HTERT RPE-1 (cell line): Measurements from ENCODE around the gene MARCKS.

Source experiments
- in situ Hi-C: fragments of 300-500 bp; cut with MboI; formaldehyde crosslinking; loops from 4 replicates; pipeline ENCODE4 v1.14.3; 2020; ENCODE audit warnings: low sequenced_read_pairs

The MARCKS gene

DNA sequence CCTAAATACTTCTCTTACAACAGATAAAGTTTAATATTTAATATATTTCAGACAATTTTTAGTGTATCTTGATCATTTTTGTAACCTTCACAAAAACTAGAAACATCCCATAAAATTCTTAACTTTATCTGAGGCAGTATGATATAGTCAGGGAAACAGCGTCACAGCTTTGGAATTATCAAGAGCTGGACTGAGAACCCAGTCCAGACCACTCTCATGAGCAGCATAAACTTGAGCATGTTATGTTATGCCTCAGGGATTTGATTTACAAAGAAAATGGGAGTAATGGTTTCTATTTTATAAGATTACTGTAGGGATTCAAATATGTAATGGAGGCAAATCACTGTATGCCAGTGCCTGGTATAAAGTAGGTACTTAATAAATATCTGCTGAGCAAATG lies 8.3 kb upstream of the MARCKS start:
- in situ Hi-C loops, result no loop called here

- in situ Hi-C loops, result no loop called here
Observed at GRCh38 chr6:113853252-113853651, 3.9 kb upstream of the MARCKS start.

DNA sequence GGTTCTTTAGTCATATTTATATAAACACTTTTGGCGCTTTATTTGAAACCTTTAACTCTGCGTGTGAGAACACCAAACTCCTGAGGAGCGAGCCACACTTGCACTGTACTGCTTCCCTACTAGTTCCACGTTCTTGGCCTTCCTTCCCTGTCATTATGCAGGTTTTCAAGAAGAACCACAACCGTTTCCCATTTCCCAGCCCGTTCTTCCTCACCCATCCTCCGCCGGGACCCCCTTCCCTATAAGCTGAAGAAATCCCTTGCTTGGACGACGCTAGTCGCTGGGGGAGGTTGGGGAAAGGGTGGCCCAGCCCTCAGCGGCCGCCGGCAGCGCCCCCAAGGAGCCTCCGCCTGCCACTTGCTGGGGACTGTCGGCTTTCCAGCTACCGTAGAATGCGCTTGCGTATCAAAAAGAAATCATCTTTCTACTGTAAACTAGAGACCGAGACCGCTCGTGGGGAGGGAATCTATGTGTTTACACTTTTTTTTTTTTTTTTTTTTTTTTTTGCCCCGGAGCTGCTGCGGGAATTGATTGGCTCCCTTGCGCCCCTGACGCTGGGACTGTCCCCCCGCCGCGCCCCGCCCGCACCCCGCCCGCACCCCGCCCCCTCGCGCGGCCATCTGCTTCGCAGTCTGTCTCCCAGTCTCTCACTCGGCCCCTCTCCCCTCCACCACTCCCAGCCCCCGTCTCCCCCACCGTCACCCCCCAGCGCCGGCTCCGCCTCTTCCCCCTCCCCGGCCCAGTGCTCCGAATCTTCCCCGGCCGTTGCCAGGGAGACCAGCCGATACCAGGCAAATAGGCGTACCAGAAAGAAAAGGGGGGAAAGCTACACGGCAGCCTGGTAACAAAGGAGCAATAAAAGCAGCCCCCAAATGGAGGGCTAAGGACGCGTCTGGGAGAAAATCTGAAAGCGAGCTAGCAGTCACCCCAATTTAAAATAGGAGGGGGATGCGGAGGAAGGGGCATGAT lies 2.3 kb upstream of the MARCKS start:
- in situ Hi-C loops, result no loop called here

GRCh38 chr6:113855500-113856374 lies 1.4 kb upstream of the MARCKS start:
- in situ Hi-C loops, result no loop called here

- in situ Hi-C loops, result no loop called here
Observed at GRCh38 chr6:113856375-113856624, 845 bp upstream of the MARCKS start.

- in situ Hi-C loops, result no loop called here
Observed at GRCh38 chr6:113857556-113858479, 673 bp downstream of the MARCKS start.

- in situ Hi-C loops, result no loop called here
Observed at GRCh38 chr6:113858480-113859348, 1.6 kb downstream of the MARCKS start.

DNA sequence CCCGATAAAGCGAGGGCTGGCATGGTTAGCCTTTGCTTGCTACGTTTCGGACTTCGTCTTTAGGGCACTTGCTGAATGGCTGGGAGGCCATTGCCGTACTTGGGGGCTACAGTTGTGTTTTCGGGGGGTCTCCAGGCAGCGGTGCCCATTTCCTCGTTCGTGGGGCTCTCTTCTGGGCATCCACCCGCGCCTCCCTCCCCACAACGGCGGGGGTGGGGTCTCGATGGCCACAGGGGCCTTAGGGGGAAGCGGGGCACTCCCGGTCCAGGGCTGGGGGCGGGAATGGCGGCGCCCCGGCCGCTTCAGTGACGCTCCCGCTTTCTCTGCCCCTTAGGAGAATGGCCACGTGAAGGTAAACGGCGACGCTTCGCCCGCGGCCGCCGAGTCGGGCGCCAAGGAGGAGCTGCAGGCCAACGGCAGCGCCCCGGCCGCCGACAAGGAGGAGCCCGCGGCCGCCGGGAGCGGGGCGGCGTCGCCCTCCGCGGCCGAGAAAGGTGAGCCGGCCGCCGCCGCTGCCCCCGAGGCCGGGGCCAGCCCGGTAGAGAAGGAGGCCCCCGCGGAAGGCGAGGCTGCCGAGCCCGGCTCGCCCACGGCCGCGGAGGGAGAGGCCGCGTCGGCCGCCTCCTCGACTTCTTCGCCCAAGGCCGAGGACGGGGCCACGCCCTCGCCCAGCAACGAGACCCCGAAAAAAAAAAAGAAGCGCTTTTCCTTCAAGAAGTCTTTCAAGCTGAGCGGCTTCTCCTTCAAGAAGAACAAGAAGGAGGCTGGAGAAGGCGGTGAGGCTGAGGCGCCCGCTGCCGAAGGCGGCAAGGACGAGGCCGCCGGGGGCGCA lies 2.4 kb downstream of the MARCKS start:
- in situ Hi-C loops, result no loop called here

- in situ Hi-C loops, result no loop called here
Observed at GRCh38 chr6:113860181-113860955, 3.2 kb downstream of the MARCKS start.

DNA sequence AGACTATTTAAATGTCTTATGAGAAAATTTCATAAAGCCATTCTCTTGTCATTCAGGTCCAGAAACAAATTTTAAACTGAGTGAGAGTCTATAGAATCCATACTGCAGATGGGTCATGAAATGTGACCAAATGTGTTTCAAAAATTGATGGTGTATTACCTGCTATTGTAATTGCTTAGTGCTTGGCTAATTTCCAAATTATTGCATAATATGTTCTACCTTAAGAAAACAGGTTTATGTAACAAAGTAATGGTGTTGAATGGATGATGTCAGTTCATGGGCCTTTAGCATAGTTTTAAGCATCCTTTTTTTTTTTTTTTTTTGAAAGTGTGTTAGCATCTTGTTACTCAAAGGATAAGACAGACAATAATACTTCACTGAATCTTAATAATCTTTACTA lies 5.0 kb downstream of the MARCKS start:
- in situ Hi-C loops, result no loop called here

DNA sequence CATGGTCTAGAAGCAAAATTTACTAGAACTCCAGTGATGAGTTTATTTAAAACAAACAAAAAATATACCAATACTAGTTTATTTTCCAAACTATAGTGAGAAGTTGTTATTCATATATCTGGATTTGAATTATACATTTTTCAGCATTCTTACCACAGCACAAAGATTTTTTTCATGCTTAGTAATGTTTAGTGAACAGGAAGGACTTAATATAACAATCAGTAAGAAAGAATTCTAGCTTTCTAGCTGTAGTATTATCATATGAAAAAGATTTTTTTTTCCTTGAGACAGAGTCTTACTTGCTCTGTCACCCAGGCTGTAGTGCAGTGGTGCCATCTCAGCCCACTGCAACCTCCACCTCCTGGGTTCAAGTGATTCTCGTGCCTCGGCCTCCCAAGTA lies 13.8 kb downstream of the MARCKS start:
- in situ Hi-C loops, result no loop called here

DNA sequence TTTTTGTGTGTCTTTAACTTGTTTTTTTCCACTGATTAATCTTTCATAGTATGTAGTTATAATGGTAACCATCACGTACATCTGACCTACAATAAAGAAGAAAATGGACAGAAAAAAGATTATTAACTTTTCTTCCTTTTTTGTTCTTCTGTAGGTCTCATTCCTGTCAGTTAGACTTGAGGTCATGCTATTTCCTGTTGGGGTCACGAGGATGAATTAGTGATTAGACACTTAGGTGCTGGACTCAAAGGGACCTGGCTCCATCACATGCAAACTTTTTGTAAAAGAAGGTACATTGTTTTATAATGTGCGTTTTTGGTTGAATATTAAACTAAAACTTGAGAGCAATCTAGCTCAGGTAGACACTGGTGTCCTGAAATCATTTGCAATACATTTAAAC lies 14.8 kb downstream of the MARCKS start:
- in situ Hi-C loops, result no loop called here

DNA sequence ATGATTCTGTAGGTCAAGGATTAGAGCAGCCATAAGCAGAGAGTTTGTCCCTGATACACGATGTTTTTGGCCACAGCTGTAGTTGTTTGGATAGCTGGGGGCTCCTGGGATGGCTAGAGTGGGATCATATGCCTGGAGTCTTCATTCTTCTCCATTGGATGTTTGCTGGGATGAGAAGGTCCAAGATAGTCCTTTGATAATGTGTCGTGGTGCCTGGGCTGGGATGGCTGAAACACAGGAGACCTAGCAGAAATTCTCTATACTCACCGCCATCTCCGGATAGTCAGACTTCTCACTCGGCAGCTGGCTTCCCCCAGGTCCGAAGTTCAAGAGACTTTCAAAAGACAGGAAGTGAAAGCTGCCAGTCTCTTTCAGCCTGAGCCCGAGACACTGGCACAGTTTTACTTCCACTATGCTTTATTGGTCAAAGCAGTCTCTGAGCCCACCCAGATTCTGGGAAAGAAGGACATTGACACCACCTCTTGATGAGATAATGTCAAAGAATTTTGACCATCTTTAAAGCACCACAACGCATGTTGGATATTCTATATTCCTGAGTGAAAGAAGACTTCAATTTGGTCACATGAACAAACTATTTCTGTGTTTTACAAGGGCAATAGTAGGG lies 16.0 kb downstream of the MARCKS start:
- in situ Hi-C loops, result no loop called here

DNA sequence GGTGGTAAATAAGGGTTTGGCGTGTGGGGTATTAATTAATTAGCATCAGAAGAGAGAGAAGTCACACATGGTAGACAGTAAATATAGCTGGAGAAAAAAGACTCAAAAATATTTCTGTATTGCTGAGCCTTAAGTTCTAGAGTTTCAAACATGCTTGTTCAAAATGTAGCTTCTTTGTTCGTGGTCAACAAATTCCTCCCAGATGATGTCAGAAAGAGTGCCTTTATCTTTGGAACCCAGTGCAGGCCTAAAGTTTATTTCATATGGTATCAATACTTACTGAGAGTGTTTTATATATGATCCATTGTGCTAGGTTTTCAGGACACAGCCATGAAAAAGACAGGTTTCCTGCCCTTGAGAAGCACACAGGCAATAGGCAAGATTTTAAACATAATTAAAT lies 18.3 kb downstream of the MARCKS start:
- in situ Hi-C loops, result no loop called here

GRCh38 chr6:113876695-113877094 lies 19.6 kb downstream of the MARCKS start:
- in situ Hi-C loops, result no loop called here

DNA sequence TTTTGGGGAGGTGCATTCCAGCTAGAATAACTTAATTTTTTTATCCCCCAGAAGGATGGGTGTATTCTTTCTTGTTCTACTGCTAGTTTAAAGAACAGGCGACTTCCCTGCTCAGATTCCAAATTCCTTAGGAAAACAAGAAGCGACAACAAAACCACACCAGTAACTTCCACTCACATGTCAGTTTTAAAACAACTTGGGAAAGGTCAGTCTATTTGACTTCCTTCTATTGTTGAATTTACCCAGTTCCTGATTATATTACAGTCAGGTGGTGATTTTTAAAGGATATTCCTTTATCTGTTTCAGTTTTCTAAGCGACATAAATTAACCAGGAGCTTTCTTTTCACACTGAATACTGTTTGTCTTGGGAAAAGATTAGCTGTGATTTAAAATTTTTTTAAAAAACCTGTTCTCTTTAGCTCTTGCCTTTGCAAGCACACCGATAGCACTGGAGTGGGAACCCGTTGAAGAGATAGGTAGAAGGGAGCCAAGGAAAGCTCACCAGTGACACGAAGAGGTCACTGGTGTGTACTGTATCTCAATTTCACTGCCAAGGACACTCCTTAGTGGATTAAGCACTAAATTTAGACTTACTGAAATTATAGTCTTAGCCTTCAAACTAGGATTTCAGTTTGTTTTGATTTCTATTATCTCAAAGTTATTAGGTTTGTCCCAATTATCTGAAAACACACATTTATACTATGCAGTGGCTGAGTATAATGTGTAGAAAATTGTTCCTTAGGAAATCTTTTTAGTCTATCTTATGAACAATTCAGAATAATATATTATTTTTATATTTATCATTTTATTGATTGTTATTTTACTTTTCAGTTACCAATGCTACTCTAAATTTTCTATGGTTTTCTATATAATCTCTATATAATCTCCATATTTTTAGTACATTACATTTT lies 22.3 kb downstream of the MARCKS start:
- in situ Hi-C loops, result no loop called here

- in situ Hi-C loops, result no loop called here
Observed at GRCh38 chr6:113881478-113881980, 24.4 kb downstream of the MARCKS start.
